Fibroblast of peridontal ligament (primary cell): ENCODE results near the gene ABHD14A.

Experiments used
- DNase-seq: peaks from one replicate; pipeline ENCODE4 v3.0.0-alpha.2; 2010; ENCODE audit errors: extremely low read depth

ABHD14A gene

GRCh38 chr3:51997172-51997571, 22.3 kb downstream of the ABHD14A start:
- DNase-seq = no peak

GRCh38 chr3:51997935-51998596, 23.2 kb downstream of the ABHD14A start:
- no peak for DNase-seq

GRCh38 chr3:51998774-51999173, 23.9 kb downstream of the ABHD14A start:
- DNase-seq = no peak

- no peak for DNase-seq
These were observed 25.0 kb downstream of the ABHD14A start for GRCh38 chr3:51999846-52000245.

GRCh38 chr3:52001443-52001974, 26.6 kb downstream of the ABHD14A start:
- peak; percentile 43 for DNase-seq

GRCh38 chr3:52002748-52003147, 27.9 kb downstream of the ABHD14A start:
- DNase-seq = no peak

GRCh38 chr3:52004163-52004787, 29.4 kb downstream of the ABHD14A start:
- DNase-seq = peak; percentile 41

GRCh38 chr3:52004906-52005395, 30.1 kb downstream of the ABHD14A start:
- DNase-seq = no peak

- DNase-seq = peak; percentile 35
These were observed 30.7 kb downstream of the ABHD14A start for GRCh38 chr3:52005571-52005986.

GRCh38 chr3:52006017-52006819, 31.4 kb downstream of the ABHD14A start:
- DNase-seq = no peak

GRCh38 chr3:52006820-52007133, 31.9 kb downstream of the ABHD14A start:
- DNase-seq = no peak

- DNase-seq = no peak
These were observed 32.4 kb downstream of the ABHD14A start for GRCh38 chr3:52007291-52007690.

GRCh38 chr3:52010431-52010830, 35.6 kb downstream of the ABHD14A start:
- no peak for DNase-seq

- no peak for DNase-seq
These were observed 37.8 kb downstream of the ABHD14A start for GRCh38 chr3:52012699-52013098.

- no peak for DNase-seq
These were observed 39.1 kb downstream of the ABHD14A start for GRCh38 chr3:52013802-52014598.

- no peak for DNase-seq
These were observed 39.7 kb downstream of the ABHD14A start for GRCh38 chr3:52014613-52015012.

- DNase-seq = no peak
These were observed 40.8 kb downstream of the ABHD14A start for GRCh38 chr3:52015438-52016228.

GRCh38 chr3:52017586-52017985, 42.7 kb downstream of the ABHD14A start:
- no peak for DNase-seq

GRCh38 chr3:52018319-52019000, 43.6 kb downstream of the ABHD14A start:
- no peak for DNase-seq

GRCh38 chr3:52019352-52020080, 44.7 kb downstream of the ABHD14A start:
- DNase-seq = no peak
